Lower leg skin (tissue), 4 donors: Measurements from ENCODE around the gene TTC38. TPM values are rescaled to one million over a fixed set of nuclear protein-coding genes. Genes with fewer than 3 reads are reported as not detected.
"Not testable (repeated sequence)": the region's sequence is repeated elsewhere in the genome, so short reads cannot be mapped to it uniquely, and the experiment has no call there.

Experiments used
- DNase-seq, 2 donors: peaks; one replicate each; pipeline ENCODE4 v3.0.0-alpha.2; 2019; ENCODE audit warnings: low spot score in 2 of 2
- H3K4me3 ChIP-seq: fragments of 200-600 bp; sonication (generic); 2 replicates; pipeline ENCODE4 v1.5.1; 2017; ENCODE audit warnings: mild to moderate bottlenecking, low read depth; ENCODE audit not compliant: poor library complexity, severe bottlenecking
- POLR2A ChIP-seq, 2 donors: fragments of 450-650 bp; IDR thresholded peaks; one replicate each; pipeline ENCODE4 v1.6.1; 2016 to 2017; ENCODE audit warnings: antibody characterized with exemption in 2 of 2, mild to moderate bottlenecking in 1 of 2, moderate library complexity in 1 of 2
- WGBS, 2 donors: methylation state at CpG; one replicate each; pipeline ENCODE4 v1.1.5; 2018; 5-methylcytosine and 5-hydroxymethylcytosine counted together
- intact Hi-C: fragments of 100-400 bp; cut with DNase I; formaldehyde crosslinking; loops from one replicate; pipeline ENCODE4 v1.15.0; 2023; ENCODE audit warnings: low total_unique reads
- total RNA-seq, 4 donors: library from RNA; depleted of rRNA; stranded (reverse); fragments of >200 nt; gene quantifications; one replicate each; pipeline ENCODE4 v1.1.0, GENCODE V29; 2016
- TF ChIP-seq, protein P1 (sequence below), 3 donors: fragments of 450-650 bp; IDR thresholded peaks; one replicate each; pipeline ENCODE4 v1.5.1; 2016; ENCODE audit warnings: antibody characterized with exemption in 3 of 3, mild to moderate bottlenecking in 3 of 3, moderate library complexity in 2 of 3

The TTC38 gene
- total RNA-seq, 4 donors from 2014 or later: 19.1 to 44.7 (median 22.0) TPM

DNA sequence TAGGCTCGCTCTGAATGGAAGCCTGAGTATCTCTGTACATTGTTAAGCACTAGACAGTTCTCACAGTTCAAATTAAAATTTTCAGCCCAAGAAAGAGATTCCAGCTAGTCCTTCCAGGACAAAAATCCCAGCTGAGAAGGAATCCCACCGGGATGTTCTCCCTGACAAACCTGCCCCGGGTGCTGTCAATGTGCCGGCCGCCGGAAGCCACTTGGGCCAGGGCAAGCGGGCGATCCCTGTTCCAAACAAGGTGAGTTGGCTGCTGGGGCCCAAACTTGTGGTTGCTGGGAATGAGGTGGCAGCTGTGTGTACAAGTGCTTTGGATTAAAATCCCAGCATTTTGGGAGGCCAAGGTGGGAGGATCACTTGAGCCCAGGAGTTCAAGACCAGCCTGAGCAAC is 44.2 kb downstream of the TTC38 start:
- no peak for TF ChIP-seq POLR2A (IDR thresholded peaks at IDR 0.05)
- TF ChIP-seq, protein P1, sequence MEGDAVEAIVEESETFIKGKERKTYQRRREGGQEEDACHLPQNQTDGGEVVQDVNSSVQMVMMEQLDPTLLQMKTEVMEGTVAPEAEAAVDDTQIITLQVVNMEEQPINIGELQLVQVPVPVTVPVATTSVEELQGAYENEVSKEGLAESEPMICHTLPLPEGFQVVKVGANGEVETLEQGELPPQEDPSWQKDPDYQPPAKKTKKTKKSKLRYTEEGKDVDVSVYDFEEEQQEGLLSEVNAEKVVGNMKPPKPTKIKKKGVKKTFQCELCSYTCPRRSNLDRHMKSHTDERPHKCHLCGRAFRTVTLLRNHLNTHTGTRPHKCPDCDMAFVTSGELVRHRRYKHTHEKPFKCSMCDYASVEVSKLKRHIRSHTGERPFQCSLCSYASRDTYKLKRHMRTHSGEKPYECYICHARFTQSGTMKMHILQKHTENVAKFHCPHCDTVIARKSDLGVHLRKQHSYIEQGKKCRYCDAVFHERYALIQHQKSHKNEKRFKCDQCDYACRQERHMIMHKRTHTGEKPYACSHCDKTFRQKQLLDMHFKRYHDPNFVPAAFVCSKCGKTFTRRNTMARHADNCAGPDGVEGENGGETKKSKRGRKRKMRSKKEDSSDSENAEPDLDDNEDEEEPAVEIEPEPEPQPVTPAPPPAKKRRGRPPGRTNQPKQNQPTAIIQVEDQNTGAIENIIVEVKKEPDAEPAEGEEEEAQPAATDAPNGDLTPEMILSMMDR (IDR thresholded peaks at IDR 0.05): no peak
- intact Hi-C loops: loop anchor here (5.0 kb wide), 2 partner anchors 190 to 315 kb away; no protein-coding TSS in a partner anchor
- WGBS, 2 donors: 94 to 98% methylated on average over 8 of the region's 8 CpGs
- H3K4me3 ChIP-seq: no peak overlapping the region
- no peak for DNase-seq

DNA sequence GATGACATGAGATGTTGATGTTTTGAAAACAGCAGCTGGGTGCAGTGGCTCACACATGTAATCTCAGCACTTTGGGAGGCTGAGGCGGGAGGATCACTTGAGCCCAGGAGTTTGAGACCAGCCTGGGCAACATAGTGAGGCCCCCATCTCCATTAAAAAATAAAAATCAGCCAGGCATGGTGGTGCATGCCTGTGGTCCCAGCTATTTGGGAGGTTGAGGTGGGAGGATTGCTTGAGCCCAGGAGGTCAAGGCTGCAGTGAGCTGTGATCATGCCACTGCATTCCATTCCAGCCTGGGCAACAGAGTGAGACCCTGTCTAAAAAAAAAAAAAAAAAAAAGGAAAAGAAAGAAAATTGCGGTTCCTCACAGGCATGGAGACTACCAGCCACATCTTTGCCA is 45.0 kb downstream of the TTC38 start:
- 98% methylated on average over 2 of the region's 2 CpGs for WGBS, 2 donors
- not testable (repeated sequence) for H3K4me3 ChIP-seq, DNase-seq
- intact Hi-C loops: loop anchor here (5.0 kb wide), 2 partner anchors 191 to 316 kb away; no protein-coding TSS in a partner anchor

DNA sequence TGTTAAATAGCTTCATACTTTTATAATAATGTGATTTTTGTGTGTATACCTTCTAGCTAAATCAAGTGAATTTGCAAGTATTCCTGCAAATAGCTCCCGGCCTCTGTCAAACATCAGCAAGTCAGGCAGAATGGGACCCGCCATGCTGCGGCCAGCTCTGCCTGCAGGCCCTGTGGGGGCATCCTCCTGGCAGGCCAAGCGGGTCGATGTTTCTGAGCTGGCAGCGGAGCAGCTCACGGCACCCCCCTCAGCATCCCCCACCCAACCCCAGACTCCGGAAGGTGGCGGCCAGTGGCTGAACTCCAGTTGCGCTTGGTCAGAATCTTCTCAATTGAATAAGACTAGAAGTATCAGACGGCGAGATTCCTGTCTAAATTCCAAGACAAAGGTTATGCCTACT is 48.2 kb downstream of the TTC38 start:
- DNase-seq: no peak
- no peak overlapping the region for H3K4me3 ChIP-seq
- TF ChIP-seq POLR2A (IDR thresholded peaks at IDR 0.05): no peak
- TF ChIP-seq, protein P1 (IDR thresholded peaks at IDR 0.05): no peak
- WGBS, 2 donors: 91 to 94% methylated on average over 12 of the region's 12 CpGs
- intact Hi-C loops: no loop called here

DNA sequence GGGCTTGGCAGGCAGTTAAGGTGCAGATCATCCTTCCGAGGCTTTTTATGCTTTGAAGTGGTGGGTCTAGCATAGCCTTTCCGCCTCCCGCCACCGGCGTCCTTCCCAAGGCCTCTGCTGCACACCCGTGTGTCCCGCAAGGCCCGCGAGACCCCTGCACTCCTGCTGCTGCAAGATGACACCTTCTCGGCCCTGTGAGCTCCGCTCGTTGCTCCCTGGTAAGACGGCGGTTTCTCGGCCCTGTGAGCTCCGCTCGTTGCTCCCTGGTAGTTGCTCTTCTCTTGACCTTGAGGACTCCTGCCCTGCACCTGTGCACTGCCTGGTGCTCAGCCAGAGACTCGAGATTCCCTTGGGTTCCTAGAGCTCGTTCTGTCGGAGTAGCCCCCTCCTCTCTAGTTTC is 49.8 kb downstream of the TTC38 start:
- WGBS, 2 donors: 95 to 97% methylated on average over 20 of the region's 20 CpGs
- intact Hi-C loops: no loop called here
- no peak for DNase-seq
- H3K4me3 ChIP-seq: no peak overlapping the region
- TF ChIP-seq, protein P1 (IDR thresholded peaks at IDR 0.05): no peak
- no peak for TF ChIP-seq POLR2A (IDR thresholded peaks at IDR 0.05)

DNA sequence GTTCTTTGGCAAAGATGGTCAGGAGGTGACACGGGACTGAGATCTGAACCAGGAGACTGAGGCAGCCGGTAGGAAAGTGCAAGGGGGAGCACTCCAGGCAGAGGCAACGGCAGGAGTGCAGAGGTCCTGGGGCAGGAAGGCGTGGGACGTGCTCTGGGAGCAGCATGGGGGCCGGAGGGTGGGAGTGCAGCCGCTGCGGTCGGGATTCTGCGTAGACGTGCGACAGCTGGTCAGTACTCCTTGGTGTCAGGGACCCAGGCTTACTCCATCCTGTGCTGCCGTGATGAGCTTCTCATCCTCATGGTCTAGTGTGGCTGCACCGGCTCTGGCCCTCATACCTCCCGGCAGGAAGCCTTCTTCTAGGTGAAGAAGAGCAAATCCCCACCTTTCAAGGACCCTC is 50.8 kb downstream of the TTC38 start:
- intact Hi-C loops: no loop called here
- WGBS, 2 donors: 93 to 95% methylated on average over 15 of the region's 15 CpGs
- no peak for DNase-seq
- no peak overlapping the region for H3K4me3 ChIP-seq
- TF ChIP-seq, protein P1 (IDR thresholded peaks at IDR 0.05): no peak
- TF ChIP-seq POLR2A (IDR thresholded peaks at IDR 0.05): no peak

DNA sequence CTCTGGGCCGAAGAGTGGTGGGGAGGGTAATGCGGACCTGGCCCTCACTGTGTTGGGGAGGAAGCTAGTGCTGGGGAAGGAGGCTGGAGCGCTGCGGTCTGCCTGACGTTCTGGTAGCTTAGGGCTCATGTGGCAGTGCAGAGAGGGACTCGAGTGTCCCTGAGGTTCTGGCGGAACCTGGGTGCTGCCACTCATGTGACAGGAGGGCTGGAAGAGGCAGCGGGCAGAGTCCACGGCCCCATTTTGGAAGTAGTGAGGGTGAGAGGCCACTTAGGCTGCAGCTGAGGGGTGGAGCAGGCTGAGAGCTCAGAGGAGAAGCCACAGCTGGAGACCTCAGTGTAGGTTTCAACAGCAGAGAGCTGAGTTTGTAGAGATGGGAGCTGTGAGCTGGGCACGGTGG is 51.5 kb downstream of the TTC38 start:
- no peak for DNase-seq
- TF ChIP-seq, protein P1 (IDR thresholded peaks at IDR 0.05): no peak
- TF ChIP-seq POLR2A (IDR thresholded peaks at IDR 0.05): no peak
- 92 to 98% methylated on average over 10 of the region's 10 CpGs for WGBS, 2 donors
- H3K4me3 ChIP-seq: no peak overlapping the region
- intact Hi-C loops: no loop called here
